HEK293 (cell line): ENCODE measurements around the gene PDE10A.

Source experiments
- ZNF274 ChIP-seq, 2 experiments: fragments of 200-500 bp in 1 of 2; fragments of 450-650 bp in 1 of 2; sonication (Bioruptor generic) in 1 of 2; formaldehyde crosslinking in 1 of 2; IDR thresholded peaks; 2 replicates each; pipeline versions ENCODE4 v1.5.1 to v1.6.1; 2014 to 2016; ENCODE audit warnings: borderline replicate concordance in 1 of 2, inconsistent platforms in 1 of 2, low read length in 1 of 2, missing biosample characterization in 1 of 2, missing genetic modification characterization in 1 of 2
- ZNF560 ChIP-seq: fragments of 450-650 bp; formaldehyde crosslinking; IDR thresholded peaks from 2 replicates; pipeline ENCODE4 v1.5.1; 2017; ENCODE audit warnings: missing biosample characterization, missing genetic modification characterization, borderline replicate concordance

DNA sequence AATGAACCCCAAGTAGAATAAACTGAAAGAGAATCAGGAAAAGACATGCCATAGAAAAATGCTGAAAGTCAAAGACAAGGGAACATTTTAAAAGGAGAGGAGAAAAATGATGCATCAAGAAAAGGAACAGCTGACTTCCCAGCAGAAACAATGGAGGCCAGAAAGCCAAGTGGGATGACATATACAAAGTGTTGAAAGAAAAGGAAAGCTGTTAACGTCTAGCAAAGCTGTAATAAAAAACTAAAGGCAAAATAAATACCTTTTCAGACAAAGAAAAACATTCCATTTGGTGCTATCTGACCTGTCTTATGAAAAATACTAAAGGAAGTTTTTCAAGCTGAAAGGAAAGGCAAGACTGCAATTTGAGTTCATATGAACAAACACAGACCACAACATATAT, 34.1 kb upstream of the PDE10A start:
- no peak for TF ChIP-seq ZNF560
- no peak for TF ChIP-seq ZNF274 (IDR thresholded peaks at IDR 0.05; ENCODE audit: low read length)
- TF ChIP-seq ZNF274 (tag by site-specific recombination; IDR thresholded peaks at IDR 0.05; ENCODE audit: borderline replicate concordance): no peak
